ENCODE results near the gene GPR137B. TPM values are rescaled to one million over a fixed set of nuclear protein-coding genes. Genes with fewer than 3 reads are reported as not detected.
A peak's percentile ranks its signal among the peaks of the same experiment; 100 is the strongest.

Gene GPR137B
- total and polyA plus RNA-seq, 2 donors (not counting 1 experiment from before 2014, with no cell fraction given): 12.9 to 13.6 TPM

DNA sequence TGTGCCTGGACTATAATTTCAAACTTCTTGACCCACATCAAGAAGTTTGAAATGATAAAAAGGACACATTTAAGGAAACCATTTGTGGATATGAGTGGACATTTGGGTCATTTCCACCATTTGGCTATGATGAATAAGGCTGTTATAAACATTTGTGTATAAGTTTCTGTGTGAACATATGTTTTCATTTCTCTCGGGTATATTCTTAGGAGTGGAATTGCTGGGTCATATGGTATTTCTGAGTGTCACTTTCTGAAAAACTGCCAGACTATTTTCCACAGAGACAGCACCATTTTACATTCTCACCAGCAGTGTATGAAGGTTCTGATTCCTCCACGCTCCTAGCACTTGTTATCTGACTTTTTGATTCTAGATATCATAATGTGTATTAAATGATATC, 50.8 kb downstream of the GPR137B start:
- H3K9ac ChIP-seq (ENCODE audit: insufficient read depth, low read length): no peak overlapping the region
- peak in 1 of 2 donors; percentile 11 for DNase-seq (ENCODE audit: low read depth in 2 of 2)
- no peak overlapping the region for H2AFZ ChIP-seq (ENCODE audit: low read length)
- no peaks in the 10 kb centered on the region for H3K4me1 ChIP-seq (ENCODE audit: control insufficient read depth, extremely low read depth, insufficient read depth, low read length)
- no peak overlapping the region for H3K4me2 ChIP-seq (ENCODE audit: extremely low read depth, insufficient read depth, low read length)
- no peak overlapping the region for H3K4me3 ChIP-seq (replicated peaks in 1 of 4; ENCODE audit: control extremely low read depth in 1 of 4, insufficient read depth in 1 of 4, low read depth in 3 of 4, low read length in 4 of 4)
- H3K36me3 ChIP-seq (ENCODE audit: control insufficient read depth, insufficient read depth, low read length): no peaks in the 10 kb centered on the region
- H3K27ac ChIP-seq (ENCODE audit: insufficient read depth, low read length): no peak overlapping the region
- H3K79me2 ChIP-seq (ENCODE audit: control insufficient read depth, insufficient read depth, low read length): no peaks in the 10 kb centered on the region
- TF ChIP-seq, protein P1, sequence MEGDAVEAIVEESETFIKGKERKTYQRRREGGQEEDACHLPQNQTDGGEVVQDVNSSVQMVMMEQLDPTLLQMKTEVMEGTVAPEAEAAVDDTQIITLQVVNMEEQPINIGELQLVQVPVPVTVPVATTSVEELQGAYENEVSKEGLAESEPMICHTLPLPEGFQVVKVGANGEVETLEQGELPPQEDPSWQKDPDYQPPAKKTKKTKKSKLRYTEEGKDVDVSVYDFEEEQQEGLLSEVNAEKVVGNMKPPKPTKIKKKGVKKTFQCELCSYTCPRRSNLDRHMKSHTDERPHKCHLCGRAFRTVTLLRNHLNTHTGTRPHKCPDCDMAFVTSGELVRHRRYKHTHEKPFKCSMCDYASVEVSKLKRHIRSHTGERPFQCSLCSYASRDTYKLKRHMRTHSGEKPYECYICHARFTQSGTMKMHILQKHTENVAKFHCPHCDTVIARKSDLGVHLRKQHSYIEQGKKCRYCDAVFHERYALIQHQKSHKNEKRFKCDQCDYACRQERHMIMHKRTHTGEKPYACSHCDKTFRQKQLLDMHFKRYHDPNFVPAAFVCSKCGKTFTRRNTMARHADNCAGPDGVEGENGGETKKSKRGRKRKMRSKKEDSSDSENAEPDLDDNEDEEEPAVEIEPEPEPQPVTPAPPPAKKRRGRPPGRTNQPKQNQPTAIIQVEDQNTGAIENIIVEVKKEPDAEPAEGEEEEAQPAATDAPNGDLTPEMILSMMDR (conservative IDR thresholded peaks at IDR 0.05 in 1 of 2, IDR thresholded peaks at IDR 0.05 in 1 of 2; ENCODE audit: low read depth in 1 of 2, low read length in 2 of 2): no peak
- TF ChIP-seq EZH2 (IDR thresholded peaks at IDR 0.05; ENCODE audit: low read length, missing control alignments): no peak
- H3K27me3 ChIP-seq (ENCODE audit: control insufficient read depth, insufficient read depth, low read length): no peaks in the 10 kb centered on the region
- H4K20me1 ChIP-seq (ENCODE audit: control insufficient read depth, extremely low read depth, insufficient read depth, low read length): no peaks in the 10 kb centered on the region
- no peaks in the 10 kb centered on the region for H3K9me3 ChIP-seq (ENCODE audit: control insufficient read depth, insufficient read depth, low read depth, low read length)

DNA sequence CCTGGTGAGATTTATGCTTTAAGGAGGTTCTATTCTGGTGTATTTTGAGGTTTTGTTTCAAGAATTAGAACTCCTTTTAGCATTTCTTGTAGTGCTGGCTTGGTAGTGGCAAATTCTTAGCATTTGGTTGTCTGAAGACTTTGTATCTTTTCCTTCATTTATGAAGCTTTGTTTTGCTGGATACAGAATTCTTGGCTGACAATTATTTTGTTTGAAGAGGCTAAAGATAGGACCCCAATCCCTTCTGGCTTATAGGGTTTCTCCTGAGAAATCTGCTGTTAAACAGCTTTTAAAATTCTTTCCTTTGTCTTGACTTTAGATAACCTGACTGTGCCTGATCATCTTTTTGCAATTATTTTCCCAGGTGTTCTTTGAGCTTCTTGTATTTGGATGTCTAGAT, 58.6 kb downstream of the GPR137B start:
- no peak overlapping the region for H3K4me2 ChIP-seq (ENCODE audit: extremely low read depth, insufficient read depth, low read length)
- H3K9me3 ChIP-seq (ENCODE audit: control insufficient read depth, insufficient read depth, low read depth, low read length): no peaks in the 10 kb centered on the region
- H3K27ac ChIP-seq (ENCODE audit: insufficient read depth, low read length): no peak overlapping the region
- no peaks in the 10 kb centered on the region for H3K79me2 ChIP-seq (ENCODE audit: control insufficient read depth, insufficient read depth, low read length)
- no peak for TF ChIP-seq EZH2 (IDR thresholded peaks at IDR 0.05; ENCODE audit: low read length, missing control alignments)
- TF ChIP-seq, protein P1 (conservative IDR thresholded peaks at IDR 0.05 in 1 of 2, IDR thresholded peaks at IDR 0.05 in 1 of 2; ENCODE audit: low read depth in 1 of 2, low read length in 2 of 2): no peak
- H3K36me3 ChIP-seq (ENCODE audit: control insufficient read depth, insufficient read depth, low read length): no peaks in the 10 kb centered on the region
- no peaks in the 10 kb centered on the region for H3K27me3 ChIP-seq (ENCODE audit: control insufficient read depth, insufficient read depth, low read length)
- H2AFZ ChIP-seq (ENCODE audit: low read length): no peak overlapping the region
- H4K20me1 ChIP-seq (ENCODE audit: control insufficient read depth, extremely low read depth, insufficient read depth, low read length): no peaks in the 10 kb centered on the region
- no peak overlapping the region for H3K9ac ChIP-seq (ENCODE audit: insufficient read depth, low read length)
- no peaks in the 10 kb centered on the region for H3K4me1 ChIP-seq (ENCODE audit: control insufficient read depth, extremely low read depth, insufficient read depth, low read length)
- no peak for DNase-seq (ENCODE audit: low read depth in 2 of 2)
- H3K4me3 ChIP-seq (replicated peaks in 1 of 4; ENCODE audit: control extremely low read depth in 1 of 4, insufficient read depth in 1 of 4, low read depth in 3 of 4, low read length in 4 of 4): no peak overlapping the region

DNA sequence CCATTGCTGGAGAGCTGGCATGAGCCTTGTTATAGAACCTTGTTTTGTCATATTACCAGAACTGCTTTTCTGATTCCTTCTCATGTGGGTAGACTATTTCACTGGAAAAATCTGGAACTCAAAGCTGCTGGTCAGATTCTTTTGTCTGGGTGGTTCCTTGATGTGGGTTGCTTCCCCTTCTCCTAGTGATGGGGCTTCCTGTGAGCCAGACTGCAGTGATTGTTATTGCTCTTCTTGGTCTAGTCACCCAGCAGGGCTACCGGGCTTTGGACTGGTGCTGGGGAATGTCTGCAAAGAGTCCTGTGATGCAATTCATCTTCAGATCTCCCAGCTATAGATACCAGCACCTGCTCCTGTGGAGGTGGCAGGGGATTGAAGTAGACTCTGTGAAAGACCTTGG, 59.4 kb downstream of the GPR137B start:
- TF ChIP-seq EZH2 (IDR thresholded peaks at IDR 0.05; ENCODE audit: low read length, missing control alignments): no peak
- TF ChIP-seq, protein P1 (conservative IDR thresholded peaks at IDR 0.05 in 1 of 2, IDR thresholded peaks at IDR 0.05 in 1 of 2; ENCODE audit: low read depth in 1 of 2, low read length in 2 of 2): no peak
- no peaks in the 10 kb centered on the region for H3K36me3 ChIP-seq (ENCODE audit: control insufficient read depth, insufficient read depth, low read length)
- H4K20me1 ChIP-seq (ENCODE audit: control insufficient read depth, extremely low read depth, insufficient read depth, low read length): no peaks in the 10 kb centered on the region
- H3K4me3 ChIP-seq (replicated peaks in 1 of 4; ENCODE audit: control extremely low read depth in 1 of 4, insufficient read depth in 1 of 4, low read depth in 3 of 4, low read length in 4 of 4): no peak overlapping the region
- H3K27me3 ChIP-seq (ENCODE audit: control insufficient read depth, insufficient read depth, low read length): no peaks in the 10 kb centered on the region
- no peak overlapping the region for H3K4me2 ChIP-seq (ENCODE audit: extremely low read depth, insufficient read depth, low read length)
- H3K4me1 ChIP-seq (ENCODE audit: control insufficient read depth, extremely low read depth, insufficient read depth, low read length): no peaks in the 10 kb centered on the region
- no peak overlapping the region for H3K9ac ChIP-seq (ENCODE audit: insufficient read depth, low read length)
- no peak overlapping the region for H3K27ac ChIP-seq (ENCODE audit: insufficient read depth, low read length)
- no peak overlapping the region for H2AFZ ChIP-seq (ENCODE audit: low read length)
- DNase-seq (ENCODE audit: low read depth in 2 of 2): no peak
- H3K9me3 ChIP-seq (ENCODE audit: control insufficient read depth, insufficient read depth, low read depth, low read length): no peaks in the 10 kb centered on the region
- H3K79me2 ChIP-seq (ENCODE audit: control insufficient read depth, insufficient read depth, low read length): no peaks in the 10 kb centered on the region

Measured in fibroblast of lung (primary cell).